GM12878 (cell line): Measurements from ENCODE around the gene SORBS1. TPM values are rescaled to one million over a fixed set of nuclear protein-coding genes. Genes with fewer than 3 reads are reported as not detected.

Source experiments
- ATAC-seq: fragments of 200-7000 bp; cut with Tn5 transposase; 3 replicates; pipeline ENCODE4 v1.9.1; 2020; ENCODE audit warnings: mild to moderate bottlenecking, moderate library complexity
- BruUV-seq: library from RNA; stranded (reverse); fragments of 400-500 nt; replicated peaks from 2 replicates; lab custom pipeline; 2021; lab: Mats Ljungman, UMichigan
- CTCF ChIA-PET: fragments of 300-600 bp; sonication (Branson Sonifier 250); formaldehyde crosslinking; extraction: SDS; loops from one replicate; lab custom pipeline; 2021; ENCODE audit warnings: inconsistent platforms; lab: Yijun Ruan, JAX
- POLR2A ChIA-PET: fragments of 350-600 bp; formaldehyde crosslinking; extraction: SDS; loops from one replicate; lab custom pipeline; 2021; ENCODE audit warnings: inconsistent platforms; lab: Charles Lee
- RAD21 ChIA-PET: fragments of 300-600 bp; sonication (Branson Sonifier 250); formaldehyde crosslinking; loops from one replicate; lab custom pipeline; 2023; ENCODE audit warnings: antibody characterized with exemption; ENCODE audit not compliant: unreplicated experiment; lab: Charles Lee
- SMC1A ChIA-PET: fragments of 300-600 bp; sonication (Branson Sonifier 250); formaldehyde crosslinking; loops from one replicate; lab custom pipeline; 2023; ENCODE audit not compliant: unreplicated experiment, uncharacterized antibody; lab: Charles Lee
- DNase-seq: peaks from one replicate; pipeline ENCODE4 v3.0.0-alpha.2; 2011; ENCODE audit warnings: low read depth, low spot score
- FAIRE-seq: peaks from 3 replicates; lab custom pipeline; 2011; peaks lifted over from hg19 to GRCh38; lab: Jason Lieb, UNC
- H2AFZ ChIP-seq: 2 replicates; pipeline ENCODE4 v1.6.0; 2011; ENCODE audit warnings: low read depth, low read length, control low read depth; ENCODE audit not compliant: control insufficient read depth
- H3K27ac ChIP-seq: 2 replicates; pipeline ENCODE4 v1.5.1; 2011; ENCODE audit warnings: control low read depth; ENCODE audit not compliant: control insufficient read depth, insufficient read depth
- H3K27me3 ChIP-seq, 2 experiments: replicated peaks in 1 of 2; 2 replicates each; pipeline versions ENCODE4 v1.6.0 to v1.6.1; 2011; ENCODE audit warnings: low read length in 1 of 2; ENCODE audit not compliant: control insufficient read depth in 2 of 2, insufficient read depth in 2 of 2
- H3K36me3 ChIP-seq, 2 experiments: 2 replicates each; pipeline ENCODE4 v1.5.1; 2011; ENCODE audit warnings: low read length in 1 of 2; ENCODE audit not compliant: control insufficient read depth in 2 of 2, insufficient read depth in 2 of 2
- H3K4me1 ChIP-seq: 2 replicates; pipeline ENCODE4 v1.6.1; 2011; ENCODE audit warnings: mild to moderate bottlenecking, low read length, moderate library complexity, mixed read lengths; ENCODE audit not compliant: control insufficient read depth, insufficient read depth
- H3K4me2 ChIP-seq: 2 replicates; pipeline ENCODE4 v1.6.0; 2011; ENCODE audit warnings: control low read depth; ENCODE audit not compliant: control insufficient read depth, insufficient read depth
- H3K4me3 ChIP-seq: fragments of 200-600 bp; sonication (generic); 2 replicates; pipeline ENCODE4 v1.5.1; 2016
- H3K79me2 ChIP-seq: 2 replicates; pipeline ENCODE4 v1.6.0; 2011; ENCODE audit warnings: low read length; ENCODE audit not compliant: control insufficient read depth, insufficient read depth
- H3K9ac ChIP-seq: 2 replicates; pipeline ENCODE4 v1.8.0; 2011; ENCODE audit warnings: low read length, control low read depth, mixed read lengths; ENCODE audit not compliant: control insufficient read depth, insufficient read depth
- H3K9me3 ChIP-seq: replicated peaks from 3 replicates; pipeline ENCODE4 v1.5.1; 2011; ENCODE audit warnings: mild to moderate bottlenecking, low read length; ENCODE audit not compliant: control insufficient read depth, insufficient read depth
- H4K20me1 ChIP-seq: 2 replicates; pipeline ENCODE4 v1.6.0; 2011; ENCODE audit not compliant: control insufficient read depth, insufficient read depth
- ASH2L ChIP-seq: fragments of 300-600, 200-600 bp; sonication (generic); IDR thresholded peaks from 2 replicates; pipeline ENCODE4 v1.6.1; 2017; ENCODE audit warnings: low read depth, mild to moderate bottlenecking, borderline replicate concordance
- BCL11A ChIP-seq: IDR thresholded peaks from 2 replicates; pipeline ENCODE4 v1.6.1; 2011; ENCODE audit warnings: low read depth, low read length
- BHLHE40 ChIP-seq, 2 experiments: fragments of 450-650 bp in 1 of 2; IDR thresholded peaks; 2 replicates each; pipeline ENCODE4 v1.6.1; 2011 to 2017; ENCODE audit warnings: low read depth in 2 of 2, borderline replicate concordance in 1 of 2, improper control_type of control experiment in 1 of 2, low read length in 1 of 2, mild to moderate bottlenecking in 1 of 2
- CBFB ChIP-seq: IDR thresholded peaks from 2 replicates; pipeline ENCODE4 v1.6.1; 2016; ENCODE audit warnings: antibody characterized with exemption, low read depth
- CEBPZ ChIP-seq: fragments of 150-350 bp; IDR thresholded peaks from 2 replicates; pipeline ENCODE4 v1.6.1; 2016; ENCODE audit warnings: low read depth, low read length
- EGR1 ChIP-seq, 2 experiments: IDR thresholded peaks; 1 replicate in 1 of 2; 2 replicates in 1 of 2; pipeline ENCODE4 v1.6.1; 2011 to 2012; ENCODE audit warnings: low read depth in 2 of 2, low read length in 2 of 2, borderline replicate concordance in 1 of 2, mild to moderate bottlenecking in 1 of 2, moderate library complexity in 1 of 2
- ELK1 ChIP-seq: IDR thresholded peaks from 2 replicates; pipeline ENCODE4 v1.6.1; 2012; ENCODE audit warnings: low read depth, low read length, improper control_type of control experiment
- EP300 ChIP-seq, 2 experiments: fragments of 150-350 bp in 1 of 2; IDR thresholded peaks; 2 replicates each; pipeline ENCODE4 v1.6.1; 2011 to 2012; ENCODE audit warnings: low read depth in 2 of 2, low read length in 2 of 2, borderline replicate concordance in 1 of 2, improper control_type of control experiment in 1 of 2, inconsistent platforms in 1 of 2; ENCODE audit not compliant: control insufficient read depth in 1 of 2
- NRF1 ChIP-seq: conservative IDR thresholded peaks from 2 replicates; pipeline ENCODE4 v1.6.1; 2011; ENCODE audit warnings: mild to moderate bottlenecking, low read depth, low read length, improper control_type of control experiment
- PBX3 ChIP-seq: IDR thresholded peaks from 2 replicates; pipeline ENCODE4 v1.6.1; 2011; ENCODE audit warnings: mild to moderate bottlenecking, low read depth, low read length, moderate library complexity; ENCODE audit not compliant: insufficient replicate concordance
- ZNF592 ChIP-seq: fragments of 450-650 bp; IDR thresholded peaks from 2 replicates; pipeline ENCODE4 v1.6.1; 2017; ENCODE audit warnings: mild to moderate bottlenecking, moderate library complexity
- WGBS: methylation state at CpG from one replicate; pipeline ENCODE4 v1.1.6; 2016; ENCODE audit warnings: low lambda C conversion rate; ENCODE audit not compliant: insufficient replicate concordance, insufficient coverage; ENCODE audit errors: missing lambda C conversion rate; 5-methylcytosine and 5-hydroxymethylcytosine counted together
- in situ Hi-C: fragments of 300-500 bp; cut with MboI; formaldehyde crosslinking; loops from 9 replicates; pipeline ENCODE4 v1.14.3; 2018; ENCODE audit warnings: mixed read lengths
- intact Hi-C: fragments of 100-400 bp; cut with micrococcal nuclease; formaldehyde crosslinking; loops from one replicate; pipeline ENCODE4 v1.14.2; 2022; ENCODE audit not compliant: unreplicated experiment
- polyA plus RNA-seq, 11 experiments: library from polyadenylated mRNA; depleted of rRNA in 4 of 11; unstranded in 6 of 11; stranded (reverse) in 5 of 11; fragments of >200 nt; fragmentation: Nextera tagmentation in 4 of 11; fragmentation: Illumina TruSeq in 1 of 11; extraction: Ambion mirVana in 4 of 11; extraction: Trizol in 1 of 11; gene quantifications; 1 replicate in 1 of 11; 2 replicates in 10 of 11; pipeline versions ENCODE4 v1.2.1 to v1.2.3, GENCODE V29; 2011 to 2016; ENCODE audit warnings: inconsistent platforms in 2 of 11, missing spikeins in 2 of 11, low read depth in 1 of 11
- total RNA-seq, 4 experiments: library from RNA; depleted of rRNA in 3 of 4; stranded (reverse); fragments of >200 nt in 3 of 4; fragmentation: Illumina TruSeq in 1 of 4; extraction: Trizol in 1 of 4; gene quantifications; 2 replicates each; pipeline versions ENCODE4 v1.2.1 to v1.2.3, GENCODE V29; 2013 to 2021

SORBS1 gene
- total and polyA plus RNA-seq, 10 of the 15 experiments (the other 5 are each of a cell fraction or from before 2014, with no cell fraction given), result 0.13 to 0.75 (median 0.39) TPM

GRCh38 chr10:95395947-95396449, 165.2 kb downstream of the SORBS1 start:
- no peaks in the 10 kb centered on the region for H4K20me1 ChIP-seq
- H3K4me3 ChIP-seq, result no peak overlapping the region
- H3K36me3 ChIP-seq, result no peaks in the 10 kb centered on the region
- H3K4me1 ChIP-seq, result peaks cover 47% of the 10 kb centered on the region
- POLR2A ChIA-PET, result no interaction called here
- ATAC-seq, result no peak
- no peaks in the 10 kb centered on the region for H3K79me2 ChIP-seq
- WGBS, result 90% methylated on average over 10 of the region's 10 CpGs
- CTCF ChIA-PET, result interaction anchor here (1.2 to 6.8 kb wide), 5 partner anchors 10 to 151 kb away, joined by 3 to 74 read pairs (median 7); no protein-coding TSS in a partner anchor
- intact Hi-C loops (no loop called here), in situ Hi-C loops (no loop called here)
- H3K4me2 ChIP-seq, result no peak overlapping the region
- SMC1A ChIA-PET, result interaction anchor here (1.1 to 13.6 kb wide), 2 partner anchors 20 to 35 kb away, joined by 6 to 153 read pairs; no protein-coding TSS in a partner anchor
- H3K27ac ChIP-seq, result no peak overlapping the region
- RAD21 ChIA-PET, result interaction anchor here (2.4 kb wide), 1 partner anchor 12 kb away, joined by 6 read pairs; no protein-coding TSS in a partner anchor
- no peaks in the 10 kb centered on the region for H3K9me3 ChIP-seq
- no peak for FAIRE-seq
- H3K27me3 ChIP-seq, result no peaks in the 10 kb centered on the region
- H3K9ac ChIP-seq, result no peak overlapping the region
- DNase-seq, result no peak
- no peak overlapping the region for H2AFZ ChIP-seq
- no TSS peak for BruUV-seq
- TF ChIP-seq NRF1 (no peak), CEBPZ (no peak), EP300 (IDR thresholded peaks at IDR 0.05; ENCODE audit: borderline replicate concordance in 1 of 2, control insufficient read depth in 1 of 2, low read depth in 2 of 2, low read length in 2 of 2) (no peak), ZNF592 (no peak), BCL11A (no peak), EGR1 (IDR thresholded peaks at IDR 0.05; ENCODE audit: borderline replicate concordance in 1 of 2, low read depth in 2 of 2, low read length in 2 of 2) (no peak), ASH2L (no peak), ELK1 (no peak), PBX3 (no peak), CBFB (no peak), BHLHE40 (IDR thresholded peaks at IDR 0.05; ENCODE audit: borderline replicate concordance in 1 of 2, low read depth in 2 of 2, low read length in 1 of 2) (no peak)
